Suprapubic skin (tissue), 4 donors: ENCODE data around the gene MOGAT3.

Experiments used
- EP300 ChIP-seq: sonication (generic); formaldehyde crosslinking; IDR thresholded peaks from one replicate; pipeline ENCODE4 v1.6.1; 2017; ENCODE audit warnings: antibody characterized with exemption
- POLR2A ChIP-seq, 2 donors: fragments of 450-650 bp; IDR thresholded peaks; one replicate each; pipeline ENCODE4 v1.6.1; 2017; ENCODE audit warnings: antibody characterized with exemption in 2 of 2, mild to moderate bottlenecking in 2 of 2, moderate library complexity in 2 of 2
- POLR2AphosphoS5 ChIP-seq, 3 donors: sonication (generic); formaldehyde crosslinking; IDR thresholded peaks; one replicate each; pipeline ENCODE4 v1.6.1; 2017; ENCODE audit warnings: antibody characterized with exemption in 3 of 3
- TF ChIP-seq, protein P1 (sequence below), 2 donors: fragments of 200-600 bp in 1 of 2; fragments of 450-650 bp in 1 of 2; sonication (generic) in 1 of 2; IDR thresholded peaks; one replicate each; pipeline ENCODE4 v1.5.1; 2016 to 2019; ENCODE audit warnings: antibody characterized with exemption in 2 of 2, mild to moderate bottlenecking in 1 of 2, moderate library complexity in 1 of 2

DNA sequence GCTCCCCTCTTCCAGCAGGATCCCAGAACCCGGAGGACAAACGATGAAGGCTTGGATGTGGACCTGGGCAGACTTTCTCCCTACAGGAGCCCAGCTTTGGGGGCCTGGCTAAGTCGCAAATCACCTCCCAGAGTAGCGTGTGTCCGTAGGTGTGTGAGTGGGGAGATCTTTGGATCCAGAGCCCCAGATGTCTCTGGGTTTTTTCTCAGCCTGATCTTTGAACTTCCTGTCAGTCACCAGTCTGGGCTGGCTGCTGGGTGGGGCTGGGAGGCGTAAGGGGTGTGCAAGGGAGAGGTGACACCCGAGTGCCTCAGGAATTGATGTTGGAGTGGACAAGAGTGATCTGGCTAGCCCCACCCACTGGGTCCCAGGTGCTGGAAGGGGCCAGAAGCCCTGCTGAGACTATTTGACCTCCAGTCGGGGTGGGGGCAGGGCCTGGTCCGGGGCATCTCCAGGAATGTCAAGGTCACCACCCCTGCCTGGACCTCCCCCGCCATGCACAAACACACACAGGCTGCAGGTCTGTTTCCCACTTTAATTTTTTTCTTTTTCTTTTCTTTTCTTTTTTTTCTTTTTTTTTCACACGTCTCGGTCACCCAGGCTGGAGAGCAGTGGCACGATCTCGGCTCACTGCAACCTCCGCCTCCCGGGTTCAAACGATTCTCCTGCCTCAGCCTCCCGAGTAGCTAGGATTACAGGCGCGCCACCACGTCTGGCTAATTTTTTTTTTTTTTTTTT lies at the start of gene MOGAT3:
- TF ChIP-seq, protein P1, sequence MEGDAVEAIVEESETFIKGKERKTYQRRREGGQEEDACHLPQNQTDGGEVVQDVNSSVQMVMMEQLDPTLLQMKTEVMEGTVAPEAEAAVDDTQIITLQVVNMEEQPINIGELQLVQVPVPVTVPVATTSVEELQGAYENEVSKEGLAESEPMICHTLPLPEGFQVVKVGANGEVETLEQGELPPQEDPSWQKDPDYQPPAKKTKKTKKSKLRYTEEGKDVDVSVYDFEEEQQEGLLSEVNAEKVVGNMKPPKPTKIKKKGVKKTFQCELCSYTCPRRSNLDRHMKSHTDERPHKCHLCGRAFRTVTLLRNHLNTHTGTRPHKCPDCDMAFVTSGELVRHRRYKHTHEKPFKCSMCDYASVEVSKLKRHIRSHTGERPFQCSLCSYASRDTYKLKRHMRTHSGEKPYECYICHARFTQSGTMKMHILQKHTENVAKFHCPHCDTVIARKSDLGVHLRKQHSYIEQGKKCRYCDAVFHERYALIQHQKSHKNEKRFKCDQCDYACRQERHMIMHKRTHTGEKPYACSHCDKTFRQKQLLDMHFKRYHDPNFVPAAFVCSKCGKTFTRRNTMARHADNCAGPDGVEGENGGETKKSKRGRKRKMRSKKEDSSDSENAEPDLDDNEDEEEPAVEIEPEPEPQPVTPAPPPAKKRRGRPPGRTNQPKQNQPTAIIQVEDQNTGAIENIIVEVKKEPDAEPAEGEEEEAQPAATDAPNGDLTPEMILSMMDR (IDR thresholded peaks at IDR 0.05), result no peak
- TF ChIP-seq POLR2A (IDR thresholded peaks at IDR 0.05) (no peak), POLR2AphosphoS5 (IDR thresholded peaks at IDR 0.05) (no peak), EP300 (no peak)
